CD4-positive, alpha-beta T cell (primary cell): ENCODE data around the gene VPS13D. TPM values are rescaled to one million over a fixed set of nuclear protein-coding genes. Genes with fewer than 3 reads are reported as not detected.

Source experiments
- ATAC-seq: fragments of 200-7000 bp; cut with Tn5 transposase; one replicate; pipeline ENCODE4 v1.10.0; 2022; ENCODE audit warnings: mild to moderate bottlenecking; ENCODE audit not compliant: poor library complexity
- CTCF ChIA-PET: fragments of 350-600 bp; sonication (Branson Sonifier 250); formaldehyde crosslinking; loops from one replicate; lab custom pipeline; 2021; ENCODE audit warnings: antibody characterized with exemption, inconsistent platforms; lab: Charles Lee
- POLR2A ChIA-PET: fragments of 350-600 bp; sonication (Branson Sonifier 250); formaldehyde crosslinking; loops from one replicate; lab custom pipeline; 2021; ENCODE audit warnings: antibody characterized with exemption, inconsistent platforms; lab: Charles Lee
- DNase-seq, 14 experiments: peaks; one replicate each; pipeline ENCODE4 v3.0.0-alpha.2; 2013 to 2020; ENCODE audit warnings: mixed read lengths in 2 of 14
- H3K27ac ChIP-seq, 2 donors: one replicate each; pipeline versions ENCODE4 v1.5.1 to v1.7.0; 2013; ENCODE audit warnings: low read length in 2 of 2, low read depth in 1 of 2, mild to moderate bottlenecking in 1 of 2
- H3K27me3 ChIP-seq, 2 experiments: 1 replicate in 1 of 2; 2 replicates in 1 of 2; pipeline versions ENCODE4 v1.6.1 to v1.7.0; 2013; ENCODE audit warnings: low read length in 2 of 2, control low read depth in 1 of 2, mild to moderate bottlenecking in 1 of 2, moderate library complexity in 1 of 2; ENCODE audit not compliant: insufficient read depth in 2 of 2, control insufficient read depth in 1 of 2
- H3K36me3 ChIP-seq: one replicate; pipeline ENCODE4 v1.6.1; 2013; ENCODE audit warnings: low read length, control low read depth; ENCODE audit not compliant: insufficient read depth
- H3K4me1 ChIP-seq: one replicate; pipeline ENCODE4 v1.6.1; 2013; ENCODE audit warnings: low read length, control low read depth; ENCODE audit not compliant: insufficient read depth
- H3K4me3 ChIP-seq: one replicate; pipeline ENCODE4 v1.5.1; 2013; ENCODE audit warnings: mild to moderate bottlenecking, low read length, moderate library complexity
- H3K9me3 ChIP-seq, 2 experiments: 1 replicate in 1 of 2; 2 replicates in 1 of 2; pipeline versions ENCODE4 v1.6.1 to v1.7.0; 2013; ENCODE audit warnings: low read length in 2 of 2, mild to moderate bottlenecking in 2 of 2, control low read depth in 1 of 2, moderate library complexity in 1 of 2; ENCODE audit not compliant: control insufficient read depth in 1 of 2, insufficient read depth in 1 of 2
- H3K27ac Mint-ChIP-seq: one replicate; pipeline ENCODE4 v1.8.0; 2020; ENCODE audit warnings: mixed read lengths
- H3K27me3 Mint-ChIP-seq: one replicate; pipeline ENCODE4 v1.8.0; 2021; ENCODE audit warnings: mixed read lengths
- H3K36me3 Mint-ChIP-seq: one replicate; pipeline ENCODE4 v1.8.0; 2021; ENCODE audit warnings: low read depth, mixed read lengths
- H3K4me1 Mint-ChIP-seq: one replicate; pipeline ENCODE4 v1.8.0; 2021; ENCODE audit warnings: low read depth, mixed read lengths
- H3K4me3 Mint-ChIP-seq: one replicate; pipeline ENCODE4 v1.8.0; 2020; ENCODE audit warnings: mild to moderate bottlenecking, mixed read lengths
- H3K9me3 Mint-ChIP-seq: one replicate; pipeline ENCODE4 v1.8.0; 2020; ENCODE audit warnings: mixed read lengths
- intact Hi-C, 2 experiments: fragments of 100-400 bp; cut with DNase I in 1 of 2; cut with micrococcal nuclease in 1 of 2; formaldehyde crosslinking; loops; one replicate each; pipeline versions ENCODE4 v1.15.1 to v1.9.0; 2023 to 2025; cut with DNase I, micrococcal nuclease
- total RNA-seq, 174 experiments: library from RNA in 2 of 174; stranded (reverse) in 2 of 174; gene quantifications; one replicate each; pipeline ENCODE4 v1.2.3 and lab custom pipeline; 2021 to 2026
- TF ChIP-seq, protein P1 (sequence below): fragments of 200-600 bp; IDR thresholded peaks from one replicate; pipeline ENCODE4 v1.8.0; 2022; ENCODE audit warnings: antibody characterized with exemption, mild to moderate bottlenecking

VPS13D gene
- total RNA-seq, 2 experiments from 2014 or later = 63.0 to 67.3 TPM

DNA sequence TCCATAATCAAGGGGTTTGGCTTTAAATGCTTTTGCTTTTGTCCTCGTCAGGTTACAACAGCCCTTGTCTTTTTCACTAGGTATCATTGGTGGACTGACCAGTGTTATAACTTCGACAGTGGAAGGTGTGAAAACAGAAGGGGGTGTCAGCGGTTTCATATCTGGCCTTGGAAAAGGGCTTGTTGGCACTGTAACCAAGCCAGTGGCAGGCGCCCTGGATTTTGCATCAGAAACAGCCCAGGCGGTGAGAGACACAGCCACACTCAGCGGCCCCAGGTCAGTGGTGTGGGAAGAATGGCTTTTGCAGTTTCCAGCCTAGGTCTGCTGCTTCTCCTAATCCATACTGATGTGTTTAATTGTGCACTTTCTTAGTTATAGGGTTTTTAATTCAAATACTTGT, 230.3 kb downstream of the VPS13D start:
- CTCF ChIA-PET = interaction anchor here (1.4 kb wide), 1 partner anchor 10 kb away, joined by 3 read pairs; no protein-coding TSS in a partner anchor
- Histone ChIP-seq H3K4me1 (peaks cover 26% of the 10 kb centered on the region), H3K27me3 (no peaks in the 10 kb centered on the region), H3K36me3 (peaks cover 54% of the 10 kb centered on the region), H3K4me3 (no peak overlapping the region), H3K9me3 (no peaks in the 10 kb centered on the region), H3K27ac (no peak overlapping the region)
- Mint-ChIP-seq H3K27me3 (no peaks in the 10 kb centered on the region), H3K27ac (no peak overlapping the region), H3K9me3 (no peaks in the 10 kb centered on the region), H3K4me3 (no peak overlapping the region), H3K4me1 (peaks cover 37% of the 10 kb centered on the region), H3K36me3 (peaks cover 85% of the 10 kb centered on the region)
- ATAC-seq (no peak), DNase-seq (no peak)
- POLR2A ChIA-PET = no interaction called here
- intact Hi-C loops = no loop called here
- TF ChIP-seq, protein P1, sequence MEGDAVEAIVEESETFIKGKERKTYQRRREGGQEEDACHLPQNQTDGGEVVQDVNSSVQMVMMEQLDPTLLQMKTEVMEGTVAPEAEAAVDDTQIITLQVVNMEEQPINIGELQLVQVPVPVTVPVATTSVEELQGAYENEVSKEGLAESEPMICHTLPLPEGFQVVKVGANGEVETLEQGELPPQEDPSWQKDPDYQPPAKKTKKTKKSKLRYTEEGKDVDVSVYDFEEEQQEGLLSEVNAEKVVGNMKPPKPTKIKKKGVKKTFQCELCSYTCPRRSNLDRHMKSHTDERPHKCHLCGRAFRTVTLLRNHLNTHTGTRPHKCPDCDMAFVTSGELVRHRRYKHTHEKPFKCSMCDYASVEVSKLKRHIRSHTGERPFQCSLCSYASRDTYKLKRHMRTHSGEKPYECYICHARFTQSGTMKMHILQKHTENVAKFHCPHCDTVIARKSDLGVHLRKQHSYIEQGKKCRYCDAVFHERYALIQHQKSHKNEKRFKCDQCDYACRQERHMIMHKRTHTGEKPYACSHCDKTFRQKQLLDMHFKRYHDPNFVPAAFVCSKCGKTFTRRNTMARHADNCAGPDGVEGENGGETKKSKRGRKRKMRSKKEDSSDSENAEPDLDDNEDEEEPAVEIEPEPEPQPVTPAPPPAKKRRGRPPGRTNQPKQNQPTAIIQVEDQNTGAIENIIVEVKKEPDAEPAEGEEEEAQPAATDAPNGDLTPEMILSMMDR = no peak

DNA sequence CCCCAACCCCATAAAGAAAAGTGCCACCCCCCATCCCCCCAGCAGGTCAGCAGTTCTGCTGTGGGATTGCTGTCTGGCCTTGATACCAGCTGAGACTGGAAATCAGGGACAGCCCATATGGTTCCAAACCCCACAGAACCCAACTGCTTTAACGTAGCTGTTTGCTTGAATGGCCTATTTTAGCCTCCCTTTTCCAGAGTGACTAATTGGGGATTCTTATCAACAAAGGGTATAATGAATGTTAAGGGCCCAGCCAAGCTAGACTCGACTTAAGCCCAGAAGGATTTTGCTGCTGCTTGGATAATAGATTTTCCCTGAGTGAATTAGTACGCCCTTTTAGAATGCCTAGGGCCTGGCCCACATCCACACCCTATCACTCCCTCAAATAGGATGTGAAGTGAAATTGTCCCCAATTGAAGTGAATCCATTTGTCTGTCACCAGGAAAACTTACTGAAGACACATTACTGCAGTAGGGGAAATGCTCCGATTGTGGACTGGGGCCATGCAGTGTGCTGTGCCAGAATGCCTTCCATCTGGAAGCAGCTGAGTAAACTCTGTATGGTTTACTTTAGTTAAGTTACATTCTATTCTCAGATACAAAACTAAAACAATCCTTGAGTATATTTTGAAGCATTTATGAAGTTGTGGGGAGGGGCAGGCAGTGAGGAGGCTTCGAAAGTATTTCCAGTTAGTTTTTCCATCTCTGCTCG, 231.2 kb downstream of the VPS13D start:
- Mint-ChIP-seq H3K4me3 (no peak overlapping the region), H3K27me3 (no peaks in the 10 kb centered on the region), H3K9me3 (no peaks in the 10 kb centered on the region), H3K4me1 (peaks cover 33% of the 10 kb centered on the region), H3K36me3 (peaks cover 92% of the 10 kb centered on the region), H3K27ac (no peak overlapping the region)
- no peaks in the 10 kb centered on the region for H3K27me3 ChIP-seq
- DNase-seq (no peak), ATAC-seq (no peak)
- peaks cover 18% of the 10 kb centered on the region for H3K4me1 ChIP-seq
- H3K4me3 ChIP-seq = no peak overlapping the region
- H3K9me3 ChIP-seq = no peaks in the 10 kb centered on the region
- intact Hi-C loops = no loop called here
- no peak overlapping the region for H3K27ac ChIP-seq
- ChIA-PET CTCF (no interaction called here), POLR2A (interaction anchor here (0.9 kb wide), 1 partner anchor 16 kb away, joined by 3 read pairs; no protein-coding TSS in a partner anchor)
- peaks cover 52% of the 10 kb centered on the region for H3K36me3 ChIP-seq
- TF ChIP-seq, protein P1 = no peak

DNA sequence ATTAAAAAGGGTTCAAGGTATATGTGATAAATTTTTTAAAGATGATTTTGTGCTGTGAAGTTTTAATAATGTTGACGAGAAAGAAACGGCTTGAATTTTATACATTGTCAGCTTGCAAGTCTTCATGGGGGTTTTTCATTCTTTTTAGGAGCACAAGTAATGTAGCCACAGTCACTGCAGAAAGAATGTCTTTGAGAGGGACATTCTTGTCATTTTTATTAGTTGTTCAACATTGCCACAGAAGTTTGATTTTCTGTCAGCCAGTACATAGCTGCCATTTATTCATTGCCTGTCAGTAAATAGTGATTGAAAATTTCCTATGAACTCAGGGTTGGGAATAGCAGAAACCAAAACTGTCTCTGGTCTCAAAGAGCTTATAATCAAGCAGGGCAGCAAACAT, 231.9 kb downstream of the VPS13D start:
- intact Hi-C loops = no loop called here
- ChIA-PET CTCF (no interaction called here), POLR2A (interaction anchor here (0.9 to 1.0 kb wide), 2 partner anchors 11 to 15 kb away, joined by 3 read pairs; no protein-coding TSS in a partner anchor)
- Mint-ChIP-seq H3K4me1 (peaks cover 28% of the 10 kb centered on the region), H3K36me3 (peaks cover 94% of the 10 kb centered on the region), H3K27ac (no peak overlapping the region), H3K27me3 (no peaks in the 10 kb centered on the region), H3K4me3 (no peak overlapping the region), H3K9me3 (no peaks in the 10 kb centered on the region)
- Histone ChIP-seq H3K4me1 (peaks cover 15% of the 10 kb centered on the region), H3K4me3 (no peak overlapping the region), H3K36me3 (peaks cover 47% of the 10 kb centered on the region), H3K27ac (no peak overlapping the region), H3K9me3 (no peaks in the 10 kb centered on the region), H3K27me3 (no peaks in the 10 kb centered on the region)
- ATAC-seq = no peak
- DNase-seq = no peak
- TF ChIP-seq, protein P1 = no peak
